SIG-M5 treated with dmso at 0.1 percent for 504 hours (cell line): Measurements from ENCODE around the gene VSIG8.

Source experiments
- DNase-seq: peaks from one replicate; lab custom pipeline; 2025; ENCODE audit not compliant: unreplicated experiment; lab: John Stamatoyannopoulos, UW

VSIG8 gene

GRCh38 chr1:159830722-159831121 lies 31.7 kb downstream of the VSIG8 start:
- DNase-seq, result no peak

- DNase-seq, result no peak
These were observed 32.5 kb downstream of the VSIG8 start for GRCh38 chr1:159829822-159830465.

- peak; percentile 96 for DNase-seq
These were observed 33.2 kb downstream of the VSIG8 start for GRCh38 chr1:159829273-159829634.

GRCh38 chr1:159828581-159829272 lies 33.7 kb downstream of the VSIG8 start:
- peak; percentile 67 for DNase-seq

- DNase-seq, result no peak
These were observed 34.3 kb downstream of the VSIG8 start for GRCh38 chr1:159828176-159828575.

- no peak for DNase-seq
These were observed 34.9 kb downstream of the VSIG8 start for GRCh38 chr1:159827549-159827948.

- DNase-seq, result no peak
These were observed 35.4 kb downstream of the VSIG8 start for GRCh38 chr1:159827102-159827490.

- DNase-seq, result peak; percentile 65
These were observed 35.9 kb downstream of the VSIG8 start, which contains the start of gene SLAMF8 for GRCh38 chr1:159826441-159827101. SLAMF8 (plus strand) TSS chr1:159826873; CDS start chr1:159826899, 26 bp downstream.

GRCh38 chr1:159825564-159825963 lies 36.9 kb downstream of the VSIG8 start:
- no peak for DNase-seq

- no peak for DNase-seq
These were observed 39.1 kb downstream of the VSIG8 start for GRCh38 chr1:159823406-159823805.

GRCh38 chr1:159821171-159821867 lies 41.1 kb downstream of the VSIG8 start:
- no peak for DNase-seq

GRCh38 chr1:159817276-159818041 lies 45.0 kb downstream of the VSIG8 start:
- DNase-seq, result peak; percentile 19

GRCh38 chr1:159815926-159816325 lies 46.5 kb downstream of the VSIG8 start:
- no peak for DNase-seq

GRCh38 chr1:159804924-159805323 lies 57.5 kb downstream of the VSIG8 start:
- no peak for DNase-seq
